ENCODE data around the gene MACROH2A2. TPM values are rescaled to one million over a fixed set of nuclear protein-coding genes. Genes with fewer than 3 reads are reported as not detected.
"Not testable (repeated sequence)": the region's sequence is repeated elsewhere in the genome, so short reads cannot be mapped to it uniquely, and the experiment has no call there.

MACROH2A2 gene
- total RNA-seq, 4 donors from 2014 or later: 7.0 to 21.8 (median 15.0) TPM

- Histone ChIP-seq H3K4me1 (peaks cover 0 to 9% of the 10 kb centered on the region in 2 donors), H3K9me3 (no peaks in the 10 kb centered on the region), H3K27ac (no peak overlapping the region), H3K4me3 (replicated peaks in 1 of 3) (no peak overlapping the region), H3K36me3 (peaks cover 20 to 26% of the 10 kb centered on the region in 2 donors), H3K27me3 (no peaks in the 10 kb centered on the region)
- DNase-seq: no peak
- intact Hi-C loops (cut with DNase I): no loop called here
- WGBS, 2 donors: 85 to 96% methylated on average over 11 of the region's 11 CpGs
- TF ChIP-seq POLR2A (IDR thresholded peaks at IDR 0.05): no peak
- no peak for TF ChIP-seq CTCF (IDR thresholded peaks at IDR 0.05)
Measured at GRCh38 chr10:70121281-70121949, 68.8 kb downstream of the MACROH2A2 start.

- intact Hi-C loops (cut with DNase I): no loop called here
- no peak overlapping the region for H3K4me3 ChIP-seq (replicated peaks in 1 of 3)
- no peak for DNase-seq
- peaks cover 0 to 9% of the 10 kb centered on the region in 2 donors for H3K4me1 ChIP-seq
- 92 to 98% methylated on average over 5 of the region's 5 CpGs for WGBS, 2 donors
- no peaks in the 10 kb centered on the region for H3K9me3 ChIP-seq
- no peak overlapping the region for H3K27ac ChIP-seq
- TF ChIP-seq POLR2A (IDR thresholded peaks at IDR 0.05) (no peak), CTCF (IDR thresholded peaks at IDR 0.05) (no peak)
- H3K27me3 ChIP-seq: no peaks in the 10 kb centered on the region
- peaks cover 20 to 24% of the 10 kb centered on the region in 2 donors for H3K36me3 ChIP-seq
Measured at GRCh38 chr10:70122742-70123141, 70.1 kb downstream of the MACROH2A2 start.

GRCh38 chr10:70123166-70123565 is 70.5 kb downstream of the MACROH2A2 start:
- H3K4me1 ChIP-seq; H3K9me3 ChIP-seq; H3K27me3 ChIP-seq; H3K4me3 ChIP-seq (replicated peaks in 1 of 3); DNase-seq; H3K27ac ChIP-seq; intact Hi-C loops (cut with DNase I): not testable (repeated sequence)
- 92 to 94% methylated on average over 9 of the region's 9 CpGs for whole genome bisulfite sequencing, 2 donors
- H3K36me3 ChIP-seq: peaks cover 20% of the 10 kb centered on the region in 2 donors

GRCh38 chr10:70123817-70124216 is 71.2 kb downstream of the MACROH2A2 start:
- Histone ChIP-seq H3K4me1 (peaks cover 0 to 9% of the 10 kb centered on the region in 2 donors), H3K27me3 (no peaks in the 10 kb centered on the region), H3K9me3 (no peaks in the 10 kb centered on the region), H3K27ac (no peak overlapping the region), H3K4me3 (replicated peaks in 1 of 3) (no peak overlapping the region), H3K36me3 (peaks cover 17% of the 10 kb centered on the region in 2 donors)
- DNase-seq: no peak
- intact Hi-C loops (cut with DNase I): no loop called here
- TF ChIP-seq POLR2A (IDR thresholded peaks at IDR 0.05) (no peak), CTCF (IDR thresholded peaks at IDR 0.05) (no peak)
- 89 to 97% methylated on average over 5 to 10 of the region's 10 CpGs for WGBS, 2 donors

GRCh38 chr10:70124415-70124814 is 71.8 kb downstream of the MACROH2A2 start:
- H3K4me3 ChIP-seq (replicated peaks in 1 of 3): no peak overlapping the region
- H3K27ac ChIP-seq: no peak overlapping the region
- H3K4me1 ChIP-seq: peaks cover 0 to 9% of the 10 kb centered on the region in 2 donors
- no peak for DNase-seq
- H3K9me3 ChIP-seq: no peaks in the 10 kb centered on the region
- intact Hi-C loops (cut with DNase I): no loop called here
- TF ChIP-seq POLR2A (IDR thresholded peaks at IDR 0.05): no peak
- TF ChIP-seq CTCF (IDR thresholded peaks at IDR 0.05): no peak
- WGBS, 2 donors: 96 to 100% methylated on average over 1 of the region's 1 CpG
- peaks cover 11 to 12% of the 10 kb centered on the region in 2 donors for H3K36me3 ChIP-seq
- no peaks in the 10 kb centered on the region for H3K27me3 ChIP-seq

Measured in thyroid gland (tissue), 4 donors.